Effector memory CD8-positive, alpha-beta T cell (primary cell): ENCODE data around the gene OTOG.
A peak's percentile ranks its signal among the peaks of the same experiment; 100 is the strongest.

Experiments
- ATAC-seq: fragments of 150-1000 bp; cut with Tn5 transposase; replicated peaks from 2 replicates; pipeline ENCODE4 v1.10.0; 2021; ENCODE audit warnings: mild to moderate bottlenecking, moderate library complexity
- DNase-seq, 3 experiments: peaks; one replicate each; pipeline ENCODE4 v3.0.0; 2021
- H3K27ac Mint-ChIP-seq, 2 donors: one replicate each; pipeline ENCODE4 v1.8.0; 2022; ENCODE audit warnings: mild to moderate bottlenecking in 2 of 2, mixed read lengths in 2 of 2, moderate library complexity in 2 of 2
- H3K27me3 Mint-ChIP-seq, 2 donors: one replicate each; pipeline ENCODE4 v1.8.0; 2022; ENCODE audit warnings: mixed read lengths in 2 of 2
- H3K36me3 Mint-ChIP-seq: one replicate; pipeline ENCODE4 v1.8.0; 2022; ENCODE audit warnings: mild to moderate bottlenecking, moderate library complexity, mixed read lengths; ENCODE audit not compliant: insufficient read depth
- H3K4me1 Mint-ChIP-seq, 2 donors: one replicate each; pipeline ENCODE4 v1.8.0; 2022; ENCODE audit warnings: low read depth in 2 of 2, mixed read lengths in 2 of 2
- H3K4me3 Mint-ChIP-seq, 2 donors: one replicate each; pipeline ENCODE4 v1.8.0; 2022; ENCODE audit warnings: mild to moderate bottlenecking in 2 of 2, mixed read lengths in 2 of 2, moderate library complexity in 2 of 2
- H3K9me3 Mint-ChIP-seq, 2 donors: one replicate each; pipeline ENCODE4 v1.8.0; 2022; ENCODE audit warnings: mixed read lengths in 2 of 2

Gene OTOG

GRCh38 chr11:17596711-17597110, 49.7 kb downstream of the OTOG start:
- Mint-ChIP-seq H3K27me3 (peaks cover 14 to 57% of the 10 kb centered on the region in 2 donors), H3K4me3 (no peak overlapping the region), H3K9me3 (no peaks in the 10 kb centered on the region), H3K27ac (no peak overlapping the region), H3K36me3 (no peaks in the 10 kb centered on the region), H3K4me1 (peaks cover 0 to 7% of the 10 kb centered on the region in 2 donors)
- ATAC-seq (no peak), DNase-seq (no peak)

GRCh38 chr11:17597770-17598169, 50.7 kb downstream of the OTOG start:
- ATAC-seq, result no peak
- H3K4me1 Mint-ChIP-seq, result peaks cover 0 to 7% of the 10 kb centered on the region in 2 donors

GRCh38 chr11:17598700-17599459, 51.8 kb downstream of the OTOG start:
- Mint-ChIP-seq H3K27ac (no peak overlapping the region), H3K9me3 (no peaks in the 10 kb centered on the region), H3K36me3 (no peaks in the 10 kb centered on the region), H3K27me3 (peaks cover 10 to 62% of the 10 kb centered on the region in 2 donors), H3K4me1 (peaks cover 0 to 7% of the 10 kb centered on the region in 2 donors), H3K4me3 (no peak overlapping the region)
- ATAC-seq (peak; percentile 80), DNase-seq (peak; percentile 42 to 49 (median 48))

More at GRCh38 chr11:17597770-17598169, 50.7 kb downstream of the OTOG start:
- no peaks in the 10 kb centered on the region for H3K9me3 Mint-ChIP-seq
- H3K36me3 Mint-ChIP-seq, result no peaks in the 10 kb centered on the region
- H3K27me3 Mint-ChIP-seq, result peaks cover 10 to 54% of the 10 kb centered on the region in 2 donors
- DNase-seq, result no peak
- H3K27ac Mint-ChIP-seq, result no peak overlapping the region
- no peak overlapping the region for H3K4me3 Mint-ChIP-seq

- DNase-seq (no peak), ATAC-seq (no peak)
- Mint-ChIP-seq H3K9me3 (no peaks in the 10 kb centered on the region), H3K36me3 (no peaks in the 10 kb centered on the region), H3K4me1 (peaks cover 0 to 7% of the 10 kb centered on the region in 2 donors), H3K27ac (no peak overlapping the region), H3K4me3 (no peak overlapping the region), H3K27me3 (peaks cover 10 to 57% of the 10 kb centered on the region in 2 donors)
Observed at GRCh38 chr11:17599460-17599925, 52.4 kb downstream of the OTOG start.

GRCh38 chr11:17600316-17601255, 53.5 kb downstream of the OTOG start:
- no peak overlapping the region for H3K4me3 Mint-ChIP-seq
- ATAC-seq (no peak), DNase-seq (no peak)
- no peaks in the 10 kb centered on the region for H3K9me3 Mint-ChIP-seq
- no peak overlapping the region for H3K27ac Mint-ChIP-seq
- peaks cover 0 to 7% of the 10 kb centered on the region in 2 donors for H3K4me1 Mint-ChIP-seq
- H3K36me3 Mint-ChIP-seq, result no peaks in the 10 kb centered on the region
- peaks cover 10 to 57% of the 10 kb centered on the region in 2 donors for H3K27me3 Mint-ChIP-seq

GRCh38 chr11:17601256-17601671, 54.2 kb downstream of the OTOG start:
- H3K27me3 Mint-ChIP-seq, result peaks cover 10 to 57% of the 10 kb centered on the region in 2 donors
- H3K4me1 Mint-ChIP-seq, result peaks cover 0 to 7% of the 10 kb centered on the region in 2 donors
- H3K9me3 Mint-ChIP-seq, result no peaks in the 10 kb centered on the region
- ATAC-seq (no peak), DNase-seq (no peak)
- no peaks in the 10 kb centered on the region for H3K36me3 Mint-ChIP-seq
- H3K4me3 Mint-ChIP-seq, result no peak overlapping the region
- H3K27ac Mint-ChIP-seq, result no peak overlapping the region

- ATAC-seq, result no peak
- Mint-ChIP-seq H3K9me3 (no peaks in the 10 kb centered on the region), H3K4me1 (peaks cover 0 to 7% of the 10 kb centered on the region in 2 donors), H3K36me3 (no peaks in the 10 kb centered on the region), H3K27me3 (peaks cover 10 to 57% of the 10 kb centered on the region in 2 donors), H3K27ac (no peak overlapping the region), H3K4me3 (no peak overlapping the region)
- DNase-seq, result no peak
Observed at GRCh38 chr11:17601676-17602075, 54.6 kb downstream of the OTOG start.

GRCh38 chr11:17602105-17603001, 55.3 kb downstream of the OTOG start:
- Mint-ChIP-seq H3K27ac (no peak overlapping the region), H3K36me3 (no peaks in the 10 kb centered on the region), H3K27me3 (peaks cover 10 to 59% of the 10 kb centered on the region in 2 donors), H3K4me3 (no peak overlapping the region), H3K4me1 (peaks cover 0 to 7% of the 10 kb centered on the region in 2 donors), H3K9me3 (no peaks in the 10 kb centered on the region)
- DNase-seq (no peak), ATAC-seq (no peak)

GRCh38 chr11:17603056-17603825, 56.2 kb downstream of the OTOG start:
- H3K4me3 Mint-ChIP-seq, result no peak overlapping the region
- peaks cover 0 to 7% of the 10 kb centered on the region in 2 donors for H3K4me1 Mint-ChIP-seq
- no peaks in the 10 kb centered on the region for H3K9me3 Mint-ChIP-seq
- H3K36me3 Mint-ChIP-seq, result no peaks in the 10 kb centered on the region
- no peak for ATAC-seq
- H3K27ac Mint-ChIP-seq, result no peak overlapping the region
- H3K27me3 Mint-ChIP-seq, result peaks cover 10 to 62% of the 10 kb centered on the region in 2 donors
- no peak for DNase-seq

GRCh38 chr11:17604201-17604914, 57.3 kb downstream of the OTOG start:
- H3K36me3 Mint-ChIP-seq, result no peaks in the 10 kb centered on the region
- H3K27me3 Mint-ChIP-seq, result peaks cover 5 to 61% of the 10 kb centered on the region in 2 donors
- no peaks in the 10 kb centered on the region for H3K9me3 Mint-ChIP-seq
- H3K27ac Mint-ChIP-seq, result no peak overlapping the region
- peaks cover 0 to 3% of the 10 kb centered on the region in 2 donors for H3K4me1 Mint-ChIP-seq
- no peak for ATAC-seq
- H3K4me3 Mint-ChIP-seq, result no peak overlapping the region
- no peak for DNase-seq

- Mint-ChIP-seq H3K4me3 (no peak overlapping the region), H3K27me3 (peaks cover 3 to 56% of the 10 kb centered on the region in 2 donors), H3K27ac (no peak overlapping the region), H3K9me3 (no peaks in the 10 kb centered on the region), H3K4me1 (peaks cover 0 to 3% of the 10 kb centered on the region in 2 donors), H3K36me3 (no peaks in the 10 kb centered on the region)
- no peak for DNase-seq
- no peak for ATAC-seq
Observed at GRCh38 chr11:17604915-17605233, 57.8 kb downstream of the OTOG start.

GRCh38 chr11:17605651-17606122, 58.6 kb downstream of the OTOG start:
- peaks cover 2% of the 10 kb centered on the region for H3K36me3 Mint-ChIP-seq
- no peaks in the 10 kb centered on the region for H3K9me3 Mint-ChIP-seq
- DNase-seq (no peak), ATAC-seq (no peak)
- H3K4me1 Mint-ChIP-seq, result peaks cover 0 to 3% of the 10 kb centered on the region in 2 donors
- no peak overlapping the region for H3K27ac Mint-ChIP-seq
- H3K27me3 Mint-ChIP-seq, result peaks cover 11 to 58% of the 10 kb centered on the region in 2 donors
- no peak overlapping the region for H3K4me3 Mint-ChIP-seq
